Hepatocyte (in vitro differentiated cells): Measurements from ENCODE around the gene CYS1. TPM values are rescaled to one million over a fixed set of nuclear protein-coding genes. Genes with fewer than 3 reads are reported as not detected.

ENCODE experiments used
- DNase-seq: peaks from one replicate; pipeline ENCODE4 v3.0.0-alpha.2; 2016; ENCODE audit warnings: low spot score
- H2AFZ ChIP-seq: fragments of 200-600 bp; sonication (generic); 2 replicates; pipeline ENCODE4 v1.6.0; 2016; ENCODE audit warnings: antibody characterized with exemption, mild to moderate bottlenecking
- H3K27ac ChIP-seq: fragments of 200-600 bp; sonication (generic); 2 replicates; pipeline ENCODE4 v1.5.1; 2016; ENCODE audit warnings: mild to moderate bottlenecking
- H3K27me3 ChIP-seq: fragments of 200-600 bp; sonication (generic); 2 replicates; pipeline ENCODE4 v1.6.1; 2016
- H3K36me3 ChIP-seq: fragments of 200-600 bp; sonication (generic); replicated peaks from 2 replicates; pipeline ENCODE4 v1.5.1; 2016; ENCODE audit warnings: low read depth; ENCODE audit not compliant: insufficient read depth
- H3K4me1 ChIP-seq: fragments of 200-600 bp; sonication (generic); 2 replicates; pipeline ENCODE4 v1.5.1; 2016; ENCODE audit warnings: mild to moderate bottlenecking, moderate library complexity; ENCODE audit not compliant: insufficient read depth
- H3K4me2 ChIP-seq: fragments of 200-600 bp; sonication (generic); 2 replicates; pipeline ENCODE4 v1.6.0; 2016
- H3K4me3 ChIP-seq: fragments of 200-600 bp; sonication (generic); 2 replicates; pipeline ENCODE4 v1.5.1; 2016; ENCODE audit warnings: mild to moderate bottlenecking
- H3K79me2 ChIP-seq: fragments of 200-600 bp; sonication (generic); 2 replicates; pipeline ENCODE4 v1.6.0; 2017; ENCODE audit warnings: mild to moderate bottlenecking
- H3K9me2 ChIP-seq: fragments of 200-600 bp; sonication (generic); replicated peaks from 2 replicates; pipeline ENCODE4 v1.6.0; 2017; ENCODE audit warnings: mild to moderate bottlenecking; ENCODE audit not compliant: insufficient read depth
- H3K9me3 ChIP-seq: fragments of 200-600 bp; sonication (generic); 2 replicates; pipeline ENCODE4 v1.5.1; 2016; ENCODE audit warnings: low read depth, mild to moderate bottlenecking
- H4K20me1 ChIP-seq: fragments of 200-600 bp; sonication (generic); 2 replicates; pipeline ENCODE4 v1.6.0; 2016; ENCODE audit warnings: mild to moderate bottlenecking; ENCODE audit not compliant: insufficient read depth, poor library complexity, severe bottlenecking
- CTCF ChIP-seq: fragments of 200-600 bp; sonication (generic); IDR thresholded peaks from 2 replicates; pipeline ENCODE4 v1.5.1; 2016; ENCODE audit warnings: antibody characterized with exemption, mild to moderate bottlenecking; ENCODE audit not compliant: poor library complexity
- EZH2 ChIP-seq: fragments of 200-600 bp; sonication (generic); IDR thresholded peaks from 2 replicates; pipeline ENCODE4 v1.6.1; 2016; ENCODE audit warnings: antibody characterized with exemption, mild to moderate bottlenecking, borderline replicate concordance
- EZH2phosphoT487 ChIP-seq: fragments of 200-600 bp; sonication (generic); IDR thresholded peaks from one replicate; pipeline ENCODE4 v1.6.1; 2018; ENCODE audit warnings: antibody characterized with exemption, mild to moderate bottlenecking, low read depth, moderate library complexity; ENCODE audit not compliant: unreplicated experiment, severe bottlenecking
- WGBS: methylation state at CpG from one replicate; pipeline ENCODE4 v1.1.6; 2016; ENCODE audit warnings: low lambda C conversion rate; ENCODE audit errors: missing lambda C conversion rate; 5-methylcytosine and 5-hydroxymethylcytosine counted together
- polyA plus RNA-seq: library from polyadenylated mRNA; unstranded; fragments of >200 nt; fragmentation: Nextera tagmentation; extraction: Ambion mirVana; gene quantifications from 2 replicates; pipeline ENCODE4 v1.2.1, GENCODE V29; 2016
- total RNA-seq: library from RNA; depleted of rRNA; stranded (reverse); fragments of >200 nt; gene quantifications from 2 replicates; pipeline ENCODE4 v1.2.3, GENCODE V29; 2014

The CYS1 gene
- total and polyA plus RNA-seq, 2 experiments from 2014 or later: 2.7 to 2.9 TPM

GRCh38 chr2:10009811-10010781 lies 70.1 kb downstream of the CYS1 start:
- Histone ChIP-seq H3K9me2 (no peaks in the 10 kb centered on the region), H3K79me2 (no peaks in the 10 kb centered on the region), H3K4me3 (no peak overlapping the region), H3K4me1 (peaks cover 12% of the 10 kb centered on the region), H3K27ac (no peak overlapping the region), H3K36me3 (no peaks in the 10 kb centered on the region), H3K4me2 (no peak overlapping the region), H3K9me3 (no peaks in the 10 kb centered on the region), H2AFZ (no peak overlapping the region), H4K20me1 (no peaks in the 10 kb centered on the region), H3K27me3 (no peaks in the 10 kb centered on the region)
- no peak for DNase-seq
- 86% methylated on average over 33 of the region's 36 CpGs for WGBS
- TF ChIP-seq EZH2phosphoT487 (no peak), CTCF (no peak), EZH2 (no peak)

GRCh38 chr2:10009271-10009810 lies 70.9 kb downstream of the CYS1 start:
- WGBS: 85% methylated on average over 19 of the region's 19 CpGs
- H2AFZ ChIP-seq: no peak overlapping the region
- no peak for DNase-seq
- no peaks in the 10 kb centered on the region for H3K27me3 ChIP-seq
- no peaks in the 10 kb centered on the region for H4K20me1 ChIP-seq
- no peaks in the 10 kb centered on the region for H3K9me3 ChIP-seq
- H3K4me3 ChIP-seq: no peak overlapping the region
- H3K4me2 ChIP-seq: no peak overlapping the region
- peaks cover 12% of the 10 kb centered on the region for H3K4me1 ChIP-seq
- H3K36me3 ChIP-seq: no peaks in the 10 kb centered on the region
- TF ChIP-seq EZH2: no peak
- TF ChIP-seq EZH2phosphoT487: no peak
- TF ChIP-seq CTCF: no peak
- H3K9me2 ChIP-seq: no peaks in the 10 kb centered on the region
- no peak overlapping the region for H3K27ac ChIP-seq
- H3K79me2 ChIP-seq: no peaks in the 10 kb centered on the region

DNA sequence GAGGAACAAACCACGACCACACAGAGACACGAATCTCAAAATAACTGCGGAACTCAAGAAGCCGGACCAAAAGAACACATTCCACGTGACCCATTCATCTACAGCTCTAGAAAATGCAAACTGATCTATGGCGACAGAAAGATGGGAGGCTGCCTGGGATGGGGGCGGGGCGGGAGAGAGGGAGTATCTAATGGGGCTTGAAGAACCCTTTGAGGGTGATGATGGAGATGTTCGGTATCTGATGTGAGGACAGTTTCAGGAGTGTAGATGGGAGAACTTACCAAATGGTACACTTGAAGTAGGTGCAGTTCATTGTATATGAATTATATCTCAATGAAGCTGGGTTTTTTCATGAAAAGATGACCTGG lies 71.4 kb downstream of the CYS1 start:
- Histone ChIP-seq H3K9me3 (no peaks in the 10 kb centered on the region), H3K4me3 (no peak overlapping the region), H3K36me3 (no peaks in the 10 kb centered on the region), H3K27me3 (no peaks in the 10 kb centered on the region), H2AFZ (no peak overlapping the region), H3K9me2 (no peaks in the 10 kb centered on the region), H3K4me1 (peaks cover 12% of the 10 kb centered on the region), H4K20me1 (no peaks in the 10 kb centered on the region), H3K79me2 (no peaks in the 10 kb centered on the region), H3K27ac (no peak overlapping the region), H3K4me2 (no peak overlapping the region)
- TF ChIP-seq CTCF: no peak
- TF ChIP-seq EZH2phosphoT487: no peak
- TF ChIP-seq EZH2: no peak
- DNase-seq: no peak
- 97% methylated on average over 9 of the region's 9 CpGs for WGBS
